Measurements from ENCODE around the gene NAV2.

NAV2 gene

GRCh38 chr11:19970944-19971343 lies 258.3 kb downstream of the NAV2 start:
- no peak overlapping the region for H3K4me3 ChIP-seq (ENCODE audit: low read depth, low read length)
- in situ Hi-C loops (cut with HindIII; ENCODE audit: low sequenced_read_pairs) = no loop called here
- DNase-seq (ENCODE audit: low read depth, low spot score) = no peak
- no peak for TF ChIP-seq CTCF (IDR thresholded peaks at IDR 0.05; ENCODE audit: low read depth, low read length)

GRCh38 chr11:19972091-19972490 lies 259.5 kb downstream of the NAV2 start:
- in situ Hi-C loops (cut with HindIII; ENCODE audit: low sequenced_read_pairs) = no loop called here

GRCh38 chr11:19972651-19973050 lies 260.0 kb downstream of the NAV2 start:
- DNase-seq (ENCODE audit: low read depth, low spot score) = no peak
- in situ Hi-C loops (cut with HindIII; ENCODE audit: low sequenced_read_pairs) = no loop called here
- TF ChIP-seq CTCF (IDR thresholded peaks at IDR 0.05; ENCODE audit: low read depth, low read length) = no peak
- no peak overlapping the region for H3K4me3 ChIP-seq (ENCODE audit: low read depth, low read length)

More at GRCh38 chr11:19972091-19972490, 259.5 kb downstream of the NAV2 start:
- H3K4me3 ChIP-seq (ENCODE audit: low read depth, low read length) = no peak overlapping the region
- DNase-seq (ENCODE audit: low read depth, low spot score) = no peak
- no peak for TF ChIP-seq CTCF (IDR thresholded peaks at IDR 0.05; ENCODE audit: low read depth, low read length)

GRCh38 chr11:19973136-19973635 lies 260.5 kb downstream of the NAV2 start:
- in situ Hi-C loops (cut with HindIII; ENCODE audit: low sequenced_read_pairs) = no loop called here
- TF ChIP-seq CTCF (IDR thresholded peaks at IDR 0.05; ENCODE audit: low read depth, low read length) = no peak
- no peak overlapping the region for H3K4me3 ChIP-seq (ENCODE audit: low read depth, low read length)
- no peak for DNase-seq (ENCODE audit: low read depth, low spot score)

GRCh38 chr11:19974886-19975285 lies 262.2 kb downstream of the NAV2 start:
- no peak overlapping the region for H3K4me3 ChIP-seq (ENCODE audit: low read depth, low read length)
- DNase-seq (ENCODE audit: low read depth, low spot score) = no peak
- no peak for TF ChIP-seq CTCF (IDR thresholded peaks at IDR 0.05; ENCODE audit: low read depth, low read length)
- in situ Hi-C loops (cut with HindIII; ENCODE audit: low sequenced_read_pairs) = no loop called here

- H3K4me3 ChIP-seq (ENCODE audit: low read depth, low read length) = no peak overlapping the region
- no peak for DNase-seq (ENCODE audit: low read depth, low spot score)
- TF ChIP-seq CTCF (IDR thresholded peaks at IDR 0.05; ENCODE audit: low read depth, low read length) = no peak
- in situ Hi-C loops (cut with HindIII; ENCODE audit: low sequenced_read_pairs) = no loop called here
Observed at GRCh38 chr11:19975414-19975990, 262.9 kb downstream of the NAV2 start.
